ENCODE measurements around the gene GNAZ.

DNA sequence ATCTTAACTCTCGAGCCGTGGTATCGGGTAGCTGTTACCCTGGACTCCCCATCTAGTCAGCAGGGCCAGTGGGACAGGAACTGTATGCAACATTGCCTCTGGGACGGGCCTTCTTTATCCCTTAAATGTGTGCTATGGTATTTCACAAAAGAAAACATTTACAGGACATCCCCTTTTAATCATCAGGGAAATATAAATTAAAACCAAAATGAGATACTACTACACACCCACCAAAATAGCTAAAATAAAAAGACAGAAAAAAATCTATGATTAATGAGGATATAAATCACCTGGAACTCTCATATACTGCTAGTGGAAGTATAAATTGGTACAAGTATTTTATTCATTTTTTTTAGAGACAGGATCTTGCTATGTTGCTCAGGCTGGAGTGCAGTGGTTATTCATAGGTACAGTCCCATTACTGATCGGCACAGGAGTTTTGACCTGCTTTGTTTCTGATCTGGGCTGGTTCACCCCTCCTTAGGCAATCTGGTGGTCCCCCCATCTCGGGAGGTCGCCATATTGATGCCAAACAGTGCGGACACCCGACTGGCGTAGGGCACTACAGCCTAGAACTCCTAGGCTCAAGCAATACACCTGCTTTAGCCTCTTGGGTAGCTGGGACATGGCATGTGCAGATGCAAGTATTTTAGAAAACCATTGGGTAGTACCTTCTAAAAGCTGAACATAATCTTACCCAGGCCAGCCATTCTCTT is 62.2 kb downstream of the GNAZ start:
- TF ChIP-seq, protein P1, sequence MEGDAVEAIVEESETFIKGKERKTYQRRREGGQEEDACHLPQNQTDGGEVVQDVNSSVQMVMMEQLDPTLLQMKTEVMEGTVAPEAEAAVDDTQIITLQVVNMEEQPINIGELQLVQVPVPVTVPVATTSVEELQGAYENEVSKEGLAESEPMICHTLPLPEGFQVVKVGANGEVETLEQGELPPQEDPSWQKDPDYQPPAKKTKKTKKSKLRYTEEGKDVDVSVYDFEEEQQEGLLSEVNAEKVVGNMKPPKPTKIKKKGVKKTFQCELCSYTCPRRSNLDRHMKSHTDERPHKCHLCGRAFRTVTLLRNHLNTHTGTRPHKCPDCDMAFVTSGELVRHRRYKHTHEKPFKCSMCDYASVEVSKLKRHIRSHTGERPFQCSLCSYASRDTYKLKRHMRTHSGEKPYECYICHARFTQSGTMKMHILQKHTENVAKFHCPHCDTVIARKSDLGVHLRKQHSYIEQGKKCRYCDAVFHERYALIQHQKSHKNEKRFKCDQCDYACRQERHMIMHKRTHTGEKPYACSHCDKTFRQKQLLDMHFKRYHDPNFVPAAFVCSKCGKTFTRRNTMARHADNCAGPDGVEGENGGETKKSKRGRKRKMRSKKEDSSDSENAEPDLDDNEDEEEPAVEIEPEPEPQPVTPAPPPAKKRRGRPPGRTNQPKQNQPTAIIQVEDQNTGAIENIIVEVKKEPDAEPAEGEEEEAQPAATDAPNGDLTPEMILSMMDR (conservative IDR thresholded peaks at IDR 0.05) = no peak
- TF ChIP-seq EZH2 (IDR thresholded peaks at IDR 0.05; ENCODE audit: low read depth) = no peak
